Fibroblast of gingiva (primary cell): Measurements from ENCODE around the gene HEATR3.

Source experiments
- DNase-seq: peaks from one replicate; pipeline ENCODE4 v3.0.0-alpha.2; 2011; ENCODE audit warnings: low read depth

HEATR3 gene

GRCh38 chr16:50058091-50058771 is 7.5 kb upstream of the HEATR3 start:
- no peak for DNase-seq

- DNase-seq = no peak
Observed at GRCh38 chr16:50059111-50059510, 6.7 kb upstream of the HEATR3 start.

GRCh38 chr16:50059669-50060068 is 6.1 kb upstream of the HEATR3 start:
- DNase-seq = no peak

GRCh38 chr16:50061326-50061725 is 4.4 kb upstream of the HEATR3 start:
- DNase-seq = no peak

- DNase-seq = no peak
Observed at GRCh38 chr16:50065241-50065623, 538 bp upstream of the HEATR3 start.

GRCh38 chr16:50066482-50067289 is 916 bp downstream of the HEATR3 start:
- DNase-seq = no peak

- peak; percentile 57 for DNase-seq
Observed at GRCh38 chr16:50067290-50067853, 1.6 kb downstream of the HEATR3 start.

GRCh38 chr16:50068550-50068949 is 2.8 kb downstream of the HEATR3 start:
- no peak for DNase-seq

- DNase-seq = no peak
Observed at GRCh38 chr16:50069060-50069459, 3.3 kb downstream of the HEATR3 start.

GRCh38 chr16:50071075-50071671 is 5.4 kb downstream of the HEATR3 start:
- DNase-seq = no peak

GRCh38 chr16:50072730-50073129 is 7.0 kb downstream of the HEATR3 start:
- DNase-seq = no peak

- DNase-seq = no peak
Observed at GRCh38 chr16:50079397-50080140, 13.8 kb downstream of the HEATR3 start.

- peak; percentile 19 for DNase-seq
Observed at GRCh38 chr16:50081428-50082018, 15.8 kb downstream of the HEATR3 start.

- no peak for DNase-seq
Observed at GRCh38 chr16:50083996-50084395, 18.2 kb downstream of the HEATR3 start.

GRCh38 chr16:50086176-50086575 is 20.4 kb downstream of the HEATR3 start:
- DNase-seq = no peak

- DNase-seq = no peak
Observed at GRCh38 chr16:50088302-50088701, 22.5 kb downstream of the HEATR3 start.

- no peak for DNase-seq
Observed at GRCh38 chr16:50092891-50093290, 27.1 kb downstream of the HEATR3 start.

GRCh38 chr16:50093607-50094539 is 28.1 kb downstream of the HEATR3 start:
- DNase-seq = no peak

- peak; percentile 74 for DNase-seq
Observed at GRCh38 chr16:50096791-50097190, 31.0 kb downstream of the HEATR3 start.

- no peak for DNase-seq
Observed at GRCh38 chr16:50099957-50100648, 34.3 kb downstream of the HEATR3 start.
